ENCODE results near the gene SYNPO2L. TPM values are rescaled to one million over a fixed set of nuclear protein-coding genes. Genes with fewer than 3 reads are reported as not detected.
A peak's percentile ranks its signal among the peaks of the same experiment; 100 is the strongest.

The SYNPO2L gene
- total and polyA plus RNA-seq, 9 of the 15 experiments (the other 6 are each of a cell fraction or from before 2014, with no cell fraction given): 0.03 to 0.07 TPM; not detected in 7

DNA sequence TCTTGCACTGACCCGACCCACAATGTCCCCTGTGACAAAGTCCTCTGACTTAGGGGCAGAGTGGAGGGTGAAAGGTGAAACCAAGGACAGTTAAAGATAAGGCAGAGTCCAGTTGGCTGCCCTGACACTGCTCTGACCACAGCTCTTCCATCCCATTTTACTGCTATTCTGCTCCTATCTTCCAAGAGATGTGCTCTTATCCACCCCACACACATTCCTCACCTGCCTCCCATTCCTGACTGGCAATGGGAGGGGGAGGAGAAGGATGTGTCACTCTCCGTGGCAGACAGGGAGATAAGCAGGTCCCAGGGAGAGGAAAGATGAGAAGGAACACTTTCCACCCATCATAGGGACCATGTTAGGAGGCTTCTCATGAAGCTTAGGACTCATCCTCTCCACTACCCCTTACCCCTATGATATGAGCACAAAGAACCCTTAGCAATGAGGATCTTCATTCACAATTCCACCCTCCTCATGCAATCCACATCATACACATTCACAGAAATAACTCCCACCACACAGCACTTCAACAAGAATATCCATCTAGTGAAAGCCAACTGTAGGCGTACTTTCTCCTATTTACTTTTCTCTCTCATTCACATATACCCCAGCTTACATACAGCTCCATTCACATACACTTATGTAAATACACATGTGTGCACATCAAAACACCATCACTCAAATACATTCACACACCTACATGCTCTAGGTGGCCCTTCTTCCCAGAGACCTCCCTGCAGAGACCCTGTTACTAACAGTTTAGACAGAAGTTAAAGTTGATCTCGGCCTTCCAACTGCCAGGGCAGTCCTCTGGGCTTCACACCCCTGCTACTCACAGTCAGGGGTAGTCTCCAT, 6.6 kb downstream of the SYNPO2L start (continued):
- TF ChIP-seq EP400 (IDR thresholded peaks at IDR 0.05) (no peak), FOXA3 (CRISPR knock-in tag; conservative IDR thresholded peaks at IDR 0.05 in 1 of 2, IDR thresholded peaks at IDR 0.05 in 1 of 2) (peak in 1 of 2 experiments; percentile 39; a peak in 1 of 4 replicates), MCM7 (IDR thresholded peaks at IDR 0.05) (no peak), NR2C2 (CRISPR knock-in tag; IDR thresholded peaks at IDR 0.05) (peak; percentile 73; the same call in 1 of the 2 replicates), NR2C2 (tag; IDR thresholded peaks at IDR 0.05) (peak; percentile 90), HMGN3 (IDR thresholded peaks at IDR 0.05; ENCODE audit: borderline replicate concordance, extremely low read depth, insufficient read length, low read depth, low read length) (peak; percentile 21), ZFP91 (CRISPR knock-in tag; IDR thresholded peaks at IDR 0.05) (no peak), FOSL1 (tag; conservative IDR thresholded peaks at IDR 0.05) (peak; percentile 97), ZNF217 (CRISPR knock-in tag; IDR thresholded peaks at IDR 0.05) (no peak), ZNF707 (CRISPR knock-in tag; conservative IDR thresholded peaks at IDR 0.05) (peak; percentile 34; the same call in 1 of the 2 replicates), L3MBTL2 (IDR thresholded peaks at IDR 0.05) (0 out of 2 replicates have a peak, but pooled peaks have one; percentile 17), CBX3 (IDR thresholded peaks at IDR 0.05; ENCODE audit: borderline replicate concordance in 1 of 2, low read length in 2 of 2) (no peak; a peak in 1 of 3 replicates), NFATC3 (IDR thresholded peaks at IDR 0.05) (0 out of 2 replicates have a peak, but pooled peaks have one; percentile 12), CBFA2T3 (IDR thresholded peaks at IDR 0.05) (peak; percentile 97), PHTF2 (CRISPR knock-in tag; IDR thresholded peaks at IDR 0.05) (no peak), NONO (IDR thresholded peaks at IDR 0.05; ENCODE audit: low read depth in 2 of 2, low read length in 1 of 2) (0 out of 4 replicates have a peak, but pooled peaks of 1 of the 2 experiments have one; percentile 40), SRF (CRISPR knock-in tag; IDR thresholded peaks at IDR 0.05) (peak in 1 of 2 experiments; percentile 65; a peak in 1 of 4 replicates), ZNF140 (CRISPR knock-in tag; IDR thresholded peaks at IDR 0.05) (no peak)
- TF ChIP-seq, protein P1, sequence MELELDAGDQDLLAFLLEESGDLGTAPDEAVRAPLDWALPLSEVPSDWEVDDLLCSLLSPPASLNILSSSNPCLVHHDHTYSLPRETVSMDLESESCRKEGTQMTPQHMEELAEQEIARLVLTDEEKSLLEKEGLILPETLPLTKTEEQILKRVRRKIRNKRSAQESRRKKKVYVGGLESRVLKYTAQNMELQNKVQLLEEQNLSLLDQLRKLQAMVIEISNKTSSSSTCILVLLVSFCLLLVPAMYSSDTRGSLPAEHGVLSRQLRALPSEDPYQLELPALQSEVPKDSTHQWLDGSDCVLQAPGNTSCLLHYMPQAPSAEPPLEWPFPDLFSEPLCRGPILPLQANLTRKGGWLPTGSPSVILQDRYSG (tag; conservative IDR thresholded peaks at IDR 0.05; ENCODE audit: low read depth): 0 out of 2 replicates have a peak, but pooled peaks have one; percentile 48
- TF ChIP-seq, protein P2, sequence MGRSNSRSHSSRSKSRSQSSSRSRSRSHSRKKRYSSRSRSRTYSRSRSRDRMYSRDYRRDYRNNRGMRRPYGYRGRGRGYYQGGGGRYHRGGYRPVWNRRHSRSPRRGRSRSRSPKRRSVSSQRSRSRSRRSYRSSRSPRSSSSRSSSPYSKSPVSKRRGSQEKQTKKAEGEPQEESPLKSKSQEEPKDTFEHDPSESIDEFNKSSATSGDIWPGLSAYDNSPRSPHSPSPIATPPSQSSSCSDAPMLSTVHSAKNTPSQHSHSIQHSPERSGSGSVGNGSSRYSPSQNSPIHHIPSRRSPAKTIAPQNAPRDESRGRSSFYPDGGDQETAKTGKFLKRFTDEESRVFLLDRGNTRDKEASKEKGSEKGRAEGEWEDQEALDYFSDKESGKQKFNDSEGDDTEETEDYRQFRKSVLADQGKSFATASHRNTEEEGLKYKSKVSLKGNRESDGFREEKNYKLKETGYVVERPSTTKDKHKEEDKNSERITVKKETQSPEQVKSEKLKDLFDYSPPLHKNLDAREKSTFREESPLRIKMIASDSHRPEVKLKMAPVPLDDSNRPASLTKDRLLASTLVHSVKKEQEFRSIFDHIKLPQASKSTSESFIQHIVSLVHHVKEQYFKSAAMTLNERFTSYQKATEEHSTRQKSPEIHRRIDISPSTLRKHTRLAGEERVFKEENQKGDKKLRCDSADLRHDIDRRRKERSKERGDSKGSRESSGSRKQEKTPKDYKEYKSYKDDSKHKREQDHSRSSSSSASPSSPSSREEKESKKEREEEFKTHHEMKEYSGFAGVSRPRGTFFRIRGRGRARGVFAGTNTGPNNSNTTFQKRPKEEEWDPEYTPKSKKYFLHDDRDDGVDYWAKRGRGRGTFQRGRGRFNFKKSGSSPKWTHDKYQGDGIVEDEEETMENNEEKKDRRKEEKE (IDR thresholded peaks at IDR 0.05; ENCODE audit: borderline replicate concordance in 1 of 2, control insufficient read depth in 1 of 2, low read depth in 2 of 2, low read length in 1 of 2): no peak
